Activated T-helper 17 cell treated with anti-CD3 and anti-CD28 coated beads, Interleukin-2, amount 50 U/mL, for 72 hours (primary cell): Measurements from ENCODE around the gene ACBD7. TPM values are rescaled to one million over a fixed set of nuclear protein-coding genes. Genes with fewer than 3 reads are reported as not detected.

ENCODE experiments used
- ATAC-seq: fragments of 150-1000 bp; cut with Tn5 transposase; replicated peaks from 2 replicates; pipeline ENCODE4 v1.10.0; 2021; ENCODE audit warnings: mild to moderate bottlenecking, moderate library complexity
- H3K27ac Mint-ChIP-seq: one replicate; pipeline ENCODE4 v1.8.0; 2022; ENCODE audit warnings: mixed read lengths
- H3K27me3 Mint-ChIP-seq: one replicate; pipeline ENCODE4 v1.8.0; 2022; ENCODE audit warnings: mixed read lengths
- H3K36me3 Mint-ChIP-seq: one replicate; pipeline ENCODE4 v1.8.0; 2022; ENCODE audit warnings: low read depth, mild to moderate bottlenecking, mixed read lengths
- H3K4me1 Mint-ChIP-seq: one replicate; pipeline ENCODE4 v1.8.0; 2022; ENCODE audit warnings: mixed read lengths
- H3K4me3 Mint-ChIP-seq: one replicate; pipeline ENCODE4 v1.8.0; 2022; ENCODE audit warnings: mild to moderate bottlenecking, mixed read lengths
- H3K9me3 Mint-ChIP-seq: one replicate; pipeline ENCODE4 v1.8.0; 2022; ENCODE audit warnings: mixed read lengths
- total RNA-seq, 2 donors: library from RNA; stranded (reverse); gene quantifications; one replicate each; pipeline ENCODE4 v1.2.3, GENCODE V29; 2022

ACBD7 gene
- total RNA-seq, result 1 to 10 TPM; 1.5 to 3.1 TPM

GRCh38 chr10:15088428-15089261 lies at the start of gene ACBD7:
Gene ACBD7 (minus strand): TSS chr10:15088776. CDS start chr10:15088728, 48 bp downstream.
- H3K4me3 Mint-ChIP-seq, result peak within 1 kb of the TSS; percentile 60
- ATAC-seq, result peak; percentile 98
- no peaks in the 10 kb centered on the region for H3K4me1 Mint-ChIP-seq
- no peaks in the 10 kb centered on the region for H3K9me3 Mint-ChIP-seq
- no peak within 1 kb of the TSS for H3K27ac Mint-ChIP-seq
- H3K36me3 Mint-ChIP-seq, result no peaks in the 10 kb centered on the region
- no peaks in the 10 kb centered on the region for H3K27me3 Mint-ChIP-seq

GRCh38 chr10:15137636-15138035 lies 49.1 kb upstream of the ACBD7 start:
- no peak overlapping the region for H3K27ac Mint-ChIP-seq
- H3K9me3 Mint-ChIP-seq, result no peaks in the 10 kb centered on the region
- H3K4me3 Mint-ChIP-seq, result no peak overlapping the region
- no peak for ATAC-seq
- H3K4me1 Mint-ChIP-seq, result peaks cover 18% of the 10 kb centered on the region
- H3K36me3 Mint-ChIP-seq, result peaks cover 88% of the 10 kb centered on the region
- no peaks in the 10 kb centered on the region for H3K27me3 Mint-ChIP-seq

GRCh38 chr10:15137036-15137359 lies 48.4 kb upstream of the ACBD7 start:
- Mint-ChIP-seq H3K27ac (peak overlapping the region; percentile 33), H3K4me3 (no peak overlapping the region), H3K27me3 (no peaks in the 10 kb centered on the region), H3K9me3 (no peaks in the 10 kb centered on the region), H3K36me3 (peaks cover 92% of the 10 kb centered on the region), H3K4me1 (peaks cover 17% of the 10 kb centered on the region)
- ATAC-seq, result no peak

GRCh38 chr10:15136129-15137035 lies 47.8 kb upstream of the ACBD7 start:
- H3K36me3 Mint-ChIP-seq, result peaks cover 95% of the 10 kb centered on the region
- peaks cover 11% of the 10 kb centered on the region for H3K4me1 Mint-ChIP-seq
- H3K4me3 Mint-ChIP-seq, result no peak overlapping the region
- no peaks in the 10 kb centered on the region for H3K9me3 Mint-ChIP-seq
- ATAC-seq, result no peak
- H3K27ac Mint-ChIP-seq, result peak overlapping the region; percentile 33
- no peaks in the 10 kb centered on the region for H3K27me3 Mint-ChIP-seq

- no peak overlapping the region for H3K4me3 Mint-ChIP-seq
- no peak for ATAC-seq
- H3K4me1 Mint-ChIP-seq, result no peaks in the 10 kb centered on the region
- H3K9me3 Mint-ChIP-seq, result no peaks in the 10 kb centered on the region
- H3K36me3 Mint-ChIP-seq, result peaks cover 89% of the 10 kb centered on the region
- no peak overlapping the region for H3K27ac Mint-ChIP-seq
- H3K27me3 Mint-ChIP-seq, result no peaks in the 10 kb centered on the region
These were observed 42.8 kb upstream of the ACBD7 start for GRCh38 chr10:15131330-15131729.

- Mint-ChIP-seq H3K27ac (peak overlapping the region; percentile 95), H3K27me3 (no peaks in the 10 kb centered on the region), H3K4me1 (peaks cover 20% of the 10 kb centered on the region), H3K36me3 (peaks cover 67% of the 10 kb centered on the region), H3K9me3 (no peaks in the 10 kb centered on the region), H3K4me3 (peak overlapping the region; percentile 65)
- ATAC-seq, result no peak
These were observed 36.3 kb upstream of the ACBD7 start for GRCh38 chr10:15124908-15125307.

- no peak for ATAC-seq
- no peaks in the 10 kb centered on the region for H3K27me3 Mint-ChIP-seq
- H3K4me1 Mint-ChIP-seq, result peaks cover 24% of the 10 kb centered on the region
- peaks cover 60% of the 10 kb centered on the region for H3K36me3 Mint-ChIP-seq
- H3K27ac Mint-ChIP-seq, result peak overlapping the region; percentile 95
- no peaks in the 10 kb centered on the region for H3K9me3 Mint-ChIP-seq
- H3K4me3 Mint-ChIP-seq, result peak overlapping the region; percentile 65
These were observed 35.6 kb upstream of the ACBD7 start for GRCh38 chr10:15124190-15124589.

GRCh38 chr10:15123749-15124184 lies 35.2 kb upstream of the ACBD7 start:
- Mint-ChIP-seq H3K4me1 (peaks cover 24% of the 10 kb centered on the region), H3K27me3 (no peaks in the 10 kb centered on the region), H3K4me3 (peak overlapping the region; percentile 65), H3K9me3 (no peaks in the 10 kb centered on the region), H3K27ac (peak overlapping the region; percentile 95), H3K36me3 (peaks cover 57% of the 10 kb centered on the region)
- peak; percentile 82 for ATAC-seq

- Mint-ChIP-seq H3K36me3 (peaks cover 45% of the 10 kb centered on the region), H3K4me1 (peaks cover 24% of the 10 kb centered on the region), H3K4me3 (peak overlapping the region; percentile 65), H3K27me3 (no peaks in the 10 kb centered on the region), H3K9me3 (no peaks in the 10 kb centered on the region), H3K27ac (peak overlapping the region; percentile 95)
- peak; percentile 68 for ATAC-seq
These were observed 34.0 kb upstream of the ACBD7 start for GRCh38 chr10:15122477-15123030.

GRCh38 chr10:15121707-15122106 lies 33.1 kb upstream of the ACBD7 start:
- H3K4me1 Mint-ChIP-seq, result peaks cover 24% of the 10 kb centered on the region
- H3K36me3 Mint-ChIP-seq, result peaks cover 40% of the 10 kb centered on the region
- no peak overlapping the region for H3K4me3 Mint-ChIP-seq
- H3K27me3 Mint-ChIP-seq, result no peaks in the 10 kb centered on the region
- no peak for ATAC-seq
- no peaks in the 10 kb centered on the region for H3K9me3 Mint-ChIP-seq
- peak overlapping the region; percentile 95 for H3K27ac Mint-ChIP-seq

GRCh38 chr10:15120523-15120922 lies 31.9 kb upstream of the ACBD7 start:
- Mint-ChIP-seq H3K36me3 (peaks cover 29% of the 10 kb centered on the region), H3K9me3 (no peaks in the 10 kb centered on the region), H3K27ac (no peak overlapping the region), H3K27me3 (no peaks in the 10 kb centered on the region), H3K4me1 (peaks cover 24% of the 10 kb centered on the region), H3K4me3 (no peak overlapping the region)
- ATAC-seq, result no peak

- H3K4me3 Mint-ChIP-seq, result no peak overlapping the region
- no peak for ATAC-seq
- no peaks in the 10 kb centered on the region for H3K27me3 Mint-ChIP-seq
- H3K4me1 Mint-ChIP-seq, result peaks cover 11% of the 10 kb centered on the region
- H3K9me3 Mint-ChIP-seq, result no peaks in the 10 kb centered on the region
- peaks cover 24% of the 10 kb centered on the region for H3K36me3 Mint-ChIP-seq
- H3K27ac Mint-ChIP-seq, result no peak overlapping the region
These were observed 30.0 kb upstream of the ACBD7 start for GRCh38 chr10:15118615-15119014.

- ATAC-seq, result no peak
- H3K27me3 Mint-ChIP-seq, result no peaks in the 10 kb centered on the region
- no peak overlapping the region for H3K27ac Mint-ChIP-seq
- H3K4me1 Mint-ChIP-seq, result peaks cover 9% of the 10 kb centered on the region
- H3K9me3 Mint-ChIP-seq, result no peaks in the 10 kb centered on the region
- H3K36me3 Mint-ChIP-seq, result peaks cover 24% of the 10 kb centered on the region
- H3K4me3 Mint-ChIP-seq, result no peak overlapping the region
These were observed 27.6 kb upstream of the ACBD7 start for GRCh38 chr10:15116225-15116624.

- ATAC-seq, result no peak
- H3K27me3 Mint-ChIP-seq, result no peaks in the 10 kb centered on the region
- no peaks in the 10 kb centered on the region for H3K9me3 Mint-ChIP-seq
- H3K36me3 Mint-ChIP-seq, result peaks cover 48% of the 10 kb centered on the region
- H3K27ac Mint-ChIP-seq, result no peak overlapping the region
- H3K4me3 Mint-ChIP-seq, result no peak overlapping the region
- peaks cover 4% of the 10 kb centered on the region for H3K4me1 Mint-ChIP-seq
These were observed 25.2 kb upstream of the ACBD7 start for GRCh38 chr10:15113766-15114165.
